Neuronal stem cell (in vitro differentiated cells): ENCODE data around the gene NRG2.

Source experiments
- DNase-seq: peaks from one replicate; pipeline ENCODE4 v3.0.0-alpha.2; 2013; ENCODE audit warnings: low spot score
- H2AFZ ChIP-seq: one replicate; pipeline ENCODE4 v1.6.1; 2013; ENCODE audit warnings: mild to moderate bottlenecking, low read length, inconsistent platforms
- H2AK5ac ChIP-seq: 2 replicates; pipeline ENCODE4 v1.6.1; 2013; ENCODE audit warnings: low read depth, mild to moderate bottlenecking, inconsistent platforms, low read length, moderate library complexity, mixed read lengths
- H2BK120ac ChIP-seq: 2 replicates; pipeline ENCODE4 v1.6.1; 2013; ENCODE audit warnings: low read depth, mild to moderate bottlenecking, inconsistent platforms, low read length, moderate library complexity, mixed read lengths
- H2BK12ac ChIP-seq: one replicate; pipeline ENCODE4 v1.6.1; 2013; ENCODE audit warnings: low read length, inconsistent platforms
- H2BK15ac ChIP-seq: 2 replicates; pipeline ENCODE4 v1.6.1; 2013; ENCODE audit warnings: mild to moderate bottlenecking, low read length, inconsistent platforms, mixed read lengths
- H2BK5ac ChIP-seq: one replicate; pipeline ENCODE4 v1.6.1; 2013; ENCODE audit warnings: inconsistent platforms, mild to moderate bottlenecking, low read length, moderate library complexity
- H3K14ac ChIP-seq: one replicate; pipeline ENCODE4 v1.6.1; 2013; ENCODE audit warnings: low read length, inconsistent platforms
- H3K18ac ChIP-seq: 2 replicates; pipeline ENCODE4 v1.6.1; 2013; ENCODE audit warnings: low read length, inconsistent platforms
- H3K23ac ChIP-seq: 2 replicates; pipeline ENCODE4 v1.6.1; 2013; ENCODE audit warnings: low read depth, mild to moderate bottlenecking, mixed read lengths, low read length, inconsistent platforms; ENCODE audit not compliant: poor library complexity
- H3K27ac ChIP-seq: replicated peaks from 3 replicates; pipeline ENCODE4 v1.5.1; 2013; ENCODE audit warnings: low read length, inconsistent platforms
- H3K27me3 ChIP-seq, 3 experiments: 2 replicates each; pipeline ENCODE4 v1.6.1; 2013; ENCODE audit warnings: low read length in 3 of 3, mild to moderate bottlenecking in 2 of 3, inconsistent platforms in 1 of 3, low read depth in 1 of 3, mixed read lengths in 1 of 3, moderate library complexity in 1 of 3; ENCODE audit not compliant: control insufficient read depth in 3 of 3, insufficient read depth in 3 of 3
- H3K36me3 ChIP-seq, 2 donors: replicated peaks in 1 of 2; 2 replicates each; pipeline ENCODE4 v1.6.1; 2013; ENCODE audit warnings: low read length in 2 of 2; ENCODE audit not compliant: control insufficient read depth in 2 of 2, insufficient read depth in 2 of 2
- H3K4ac ChIP-seq: 2 replicates; pipeline ENCODE4 v1.6.1; 2013; ENCODE audit warnings: inconsistent platforms, mild to moderate bottlenecking, low read length, moderate library complexity
- H3K4me1 ChIP-seq, 2 donors: 1 replicate in 1 of 2; 2 replicates in 1 of 2; pipeline ENCODE4 v1.6.1; 2013; ENCODE audit warnings: low read length in 2 of 2, low read depth in 1 of 2; ENCODE audit not compliant: control insufficient read depth in 2 of 2, insufficient read depth in 1 of 2
- H3K4me2 ChIP-seq: one replicate; pipeline ENCODE4 v1.6.1; 2013; ENCODE audit warnings: mild to moderate bottlenecking, low read length, inconsistent platforms; ENCODE audit not compliant: insufficient read depth, poor library complexity, severe bottlenecking
- H3K4me3 ChIP-seq, 2 donors: 2 replicates each; pipeline ENCODE4 v1.5.1; 2013; ENCODE audit warnings: low read length in 2 of 2, mild to moderate bottlenecking in 2 of 2, inconsistent platforms in 1 of 2, moderate library complexity in 1 of 2
- H3K79me1 ChIP-seq: one replicate; pipeline ENCODE4 v1.6.1; 2013; ENCODE audit warnings: low read depth, mild to moderate bottlenecking, inconsistent platforms, low read length, moderate library complexity
- H3K9ac ChIP-seq: one replicate; pipeline ENCODE4 v1.6.1; 2013; ENCODE audit warnings: mild to moderate bottlenecking, low read depth, low read length, inconsistent platforms; ENCODE audit not compliant: poor library complexity
- H3K9me3 ChIP-seq, 2 donors: replicated peaks in 1 of 2; 2 replicates each; pipeline versions ENCODE3 to v1.6.1; 2013; ENCODE audit warnings: low read length in 2 of 2, mild to moderate bottlenecking in 2 of 2, inconsistent platforms in 1 of 2, low read depth in 1 of 2, mixed read lengths in 1 of 2, moderate library complexity in 1 of 2; ENCODE audit not compliant: control insufficient read depth in 2 of 2, insufficient read depth in 1 of 2
- H4K8ac ChIP-seq: one replicate; pipeline ENCODE4 v1.6.1; 2013; ENCODE audit warnings: low read depth, mild to moderate bottlenecking, inconsistent platforms, low read length, moderate library complexity
- H4K91ac ChIP-seq: one replicate; pipeline ENCODE4 v1.6.1; 2013; ENCODE audit warnings: low read length, low read depth, mild to moderate bottlenecking, inconsistent platforms; ENCODE audit not compliant: poor library complexity
- WGBS, 2 donors: extraction: QIAGEN DNeasy Blood & Tissue Kit; methylation state at CpG; one replicate each; pipeline ENCODE4 v1.1.7; 2013; ENCODE audit warnings: missing lambda C conversion rate in 2 of 2, mixed read lengths in 1 of 2; ENCODE audit not compliant: insufficient read length in 2 of 2, insufficient replicate concordance in 1 of 2; ENCODE audit errors: extremely low coverage in 2 of 2; 5-methylcytosine and 5-hydroxymethylcytosine counted together

The NRG2 gene

GRCh38 chr5:139814704-139815280, 228.3 kb downstream of the NRG2 start:
- Histone ChIP-seq H2BK12ac (no peak overlapping the region), H4K8ac (peak overlapping the region; percentile 6), H2BK5ac (peak overlapping the region; percentile 32), H3K4ac (no peak overlapping the region), H3K23ac (peak overlapping the region; percentile 98), H3K27ac (no peak overlapping the region), H2BK120ac (no peak overlapping the region), H3K14ac (no peak overlapping the region), H3K18ac (peak overlapping the region; percentile 67), H3K4me1 (peaks cover 0 to 2% of the 10 kb centered on the region in 2 donors), H3K36me3 (no peaks in the 10 kb centered on the region), H3K9me3 (no peaks in the 10 kb centered on the region), H2BK15ac (no peak overlapping the region), H2AK5ac (no peak overlapping the region), H4K91ac (no peak overlapping the region), H3K79me1 (no peaks in the 10 kb centered on the region), H3K9ac (no peak overlapping the region), H3K27me3 (peaks cover 0 to 31% (median 2%) of the 10 kb centered on the region in 3 experiments), H3K4me2 (no peak overlapping the region), H3K4me3 (no peak overlapping the region), H2AFZ (no peak overlapping the region)
- no CpG with 5 or more reads among the region's 11 CpGs for WGBS, 2 donors
- no peak for DNase-seq

GRCh38 chr5:139814191-139814601, 228.9 kb downstream of the NRG2 start:
- Histone ChIP-seq H3K79me1 (no peaks in the 10 kb centered on the region), H3K27ac (no peak overlapping the region), H3K14ac (no peak overlapping the region), H3K27me3 (peaks cover 0 to 31% (median 2%) of the 10 kb centered on the region in 3 experiments), H3K36me3 (no peaks in the 10 kb centered on the region), H3K4me1 (peaks cover 0 to 2% of the 10 kb centered on the region in 2 donors), H2BK5ac (peak overlapping the region; percentile 32), H3K18ac (peak overlapping the region; percentile 75), H3K4me2 (no peak overlapping the region), H2AK5ac (peak overlapping the region; percentile 45), H2BK15ac (no peak overlapping the region), H3K23ac (peak overlapping the region; percentile 98), H2BK120ac (no peak overlapping the region), H3K9ac (peak overlapping the region; percentile 68), H3K4me3 (no peak overlapping the region), H4K91ac (no peak overlapping the region), H3K4ac (no peak overlapping the region), H4K8ac (peak overlapping the region; percentile 10), H3K9me3 (no peaks in the 10 kb centered on the region), H2BK12ac (no peak overlapping the region), H2AFZ (no peak overlapping the region)
- no peak for DNase-seq
- no CpG with 5 or more reads among the region's 14 CpGs for WGBS, 2 donors

GRCh38 chr5:139812836-139813805, 230.0 kb downstream of the NRG2 start:
- no peak overlapping the region for H2AK5ac ChIP-seq
- H3K4me2 ChIP-seq, result no peak overlapping the region
- peak overlapping the region; percentile 2 for H2BK12ac ChIP-seq
- peak overlapping the region; percentile 30 for H3K9ac ChIP-seq
- H3K18ac ChIP-seq, result no peak overlapping the region
- H3K4me3 ChIP-seq, result no peak overlapping the region
- peaks cover 0 to 2% of the 10 kb centered on the region in 2 donors for H3K4me1 ChIP-seq
- no peak overlapping the region for H3K27ac ChIP-seq
- no peak overlapping the region for H2BK15ac ChIP-seq
- WGBS, 2 donors, result no CpG with 5 or more reads among the region's 25 CpGs
- H2BK5ac ChIP-seq, result no peak overlapping the region
- H3K9me3 ChIP-seq, result no peaks in the 10 kb centered on the region
- H2BK120ac ChIP-seq, result no peak overlapping the region
- peak overlapping the region; percentile 91 for H3K14ac ChIP-seq
- no peak overlapping the region for H3K4ac ChIP-seq
- no peak overlapping the region for H4K91ac ChIP-seq
- no peaks in the 10 kb centered on the region for H3K36me3 ChIP-seq
- H4K8ac ChIP-seq, result no peak overlapping the region
- no peaks in the 10 kb centered on the region for H3K79me1 ChIP-seq
- no peak overlapping the region for H2AFZ ChIP-seq
- no peak overlapping the region for H3K23ac ChIP-seq
- DNase-seq, result no peak
- peaks cover 0 to 38% (median 2%) of the 10 kb centered on the region in 3 experiments for H3K27me3 ChIP-seq

- H2BK15ac ChIP-seq, result no peak overlapping the region
- no peak overlapping the region for H3K14ac ChIP-seq
- no peaks in the 10 kb centered on the region for H3K9me3 ChIP-seq
- H3K4me1 ChIP-seq, result peaks cover 0 to 2% of the 10 kb centered on the region in 2 donors
- H3K9ac ChIP-seq, result no peak overlapping the region
- no CpG with 5 or more reads among the region's 5 CpGs for WGBS, 2 donors
- H3K4me2 ChIP-seq, result no peak overlapping the region
- no peak overlapping the region for H3K4me3 ChIP-seq
- H2AK5ac ChIP-seq, result no peak overlapping the region
- no peak overlapping the region for H4K91ac ChIP-seq
- H3K4ac ChIP-seq, result no peak overlapping the region
- no peak overlapping the region for H2BK5ac ChIP-seq
- H3K27me3 ChIP-seq, result peaks cover 0 to 36% (median 2%) of the 10 kb centered on the region in 3 experiments
- no peak overlapping the region for H4K8ac ChIP-seq
- H3K23ac ChIP-seq, result no peak overlapping the region
- DNase-seq, result no peak
- H2BK12ac ChIP-seq, result no peak overlapping the region
- no peak overlapping the region for H3K27ac ChIP-seq
- no peaks in the 10 kb centered on the region for H3K36me3 ChIP-seq
- H3K18ac ChIP-seq, result no peak overlapping the region
- H2AFZ ChIP-seq, result no peak overlapping the region
- no peaks in the 10 kb centered on the region for H3K79me1 ChIP-seq
- H2BK120ac ChIP-seq, result no peak overlapping the region
These were observed 230.8 kb downstream of the NRG2 start for GRCh38 chr5:139812323-139812722.
